ENCODE measurements around the gene WDR27.

GRCh38 chr6:169635345-169635744, 66.5 kb downstream of the WDR27 start:
- TF ChIP-seq POLR2AphosphoS5 (IDR thresholded peaks at IDR 0.05; ENCODE audit: low read depth, low read length) = no peak
- TF ChIP-seq REST (IDR thresholded peaks at IDR 0.05; ENCODE audit: insufficient read depth in 1 of 2, low read depth in 2 of 2, low read length in 2 of 2) = no peak
- no peak for TF ChIP-seq TAF1 (IDR thresholded peaks at IDR 0.05; ENCODE audit: borderline replicate concordance, insufficient read depth, low read length)
- no peak for TF ChIP-seq SIN3A (IDR thresholded peaks at IDR 0.05; ENCODE audit: borderline replicate concordance, insufficient read depth, low read length)
